ENCODE results near the gene PLOD1.
A peak's percentile ranks its signal among the peaks of the same experiment; 100 is the strongest.
"Not testable (repeated sequence)": the region's sequence is repeated elsewhere in the genome, so short reads cannot be mapped to it uniquely, and the experiment has no call there.

Gene PLOD1

GRCh38 chr1:11923827-11924113 lies 10.7 kb upstream of the PLOD1 start:
- WGBS (ENCODE audit: extremely low coverage, insufficient coverage, insufficient read length), result no CpG with 5 or more reads among the region's 5 CpGs
- peaks cover 32 to 37% of the 10 kb centered on the region in 2 experiments for H3K36me3 ChIP-seq (ENCODE audit: control insufficient read depth in 1 of 2, insufficient read depth in 2 of 2, low read length in 2 of 2)
- H3K23ac ChIP-seq (ENCODE audit: low read length), result no peak overlapping the region
- no peak overlapping the region for H3K4me3 ChIP-seq (ENCODE audit: low read depth, low read length)
- H3K9me3 ChIP-seq (ENCODE audit: insufficient read depth, low read depth, low read length), result no peaks in the 10 kb centered on the region
- no peak overlapping the region for H2AK5ac ChIP-seq (ENCODE audit: low read length)
- H2BK12ac ChIP-seq (ENCODE audit: low read length), result no peak overlapping the region
- DNase-seq, result no peak
- no peak overlapping the region for H2BK5ac ChIP-seq (ENCODE audit: low read depth, low read length, poor library complexity)
- no peak overlapping the region for H2BK120ac ChIP-seq (ENCODE audit: insufficient read depth, low read length, poor library complexity)
- H3K18ac ChIP-seq (ENCODE audit: low read length), result no peak overlapping the region
- H4K8ac ChIP-seq (ENCODE audit: low read depth, low read length), result no peak overlapping the region
- H3K4me2 ChIP-seq (ENCODE audit: low read length), result no peak overlapping the region
- H3K4me1 ChIP-seq (ENCODE audit: control insufficient read depth in 1 of 2, insufficient read depth in 2 of 2, low read length in 2 of 2), result peaks cover 16 to 18% of the 10 kb centered on the region in 2 experiments
- H3K79me2 ChIP-seq (ENCODE audit: control insufficient read depth, insufficient read depth, low read length, poor library complexity), result peaks cover 4% of the 10 kb centered on the region
- no peak overlapping the region for H2AFZ ChIP-seq (ENCODE audit: insufficient read depth, low read length, poor library complexity)
- H3K27me3 ChIP-seq (ENCODE audit: insufficient read depth, low read length), result no peaks in the 10 kb centered on the region
- no peak overlapping the region for H3K27ac ChIP-seq (ENCODE audit: low read depth, low read length)
- H4K91ac ChIP-seq (ENCODE audit: low read depth, low read length), result no peak overlapping the region
- no peak overlapping the region for H4K12ac ChIP-seq (ENCODE audit: low read depth, low read length)
- no peak overlapping the region for H3K9ac ChIP-seq (ENCODE audit: low read length)
- peak overlapping the region; percentile 40 for H3K4ac ChIP-seq (ENCODE audit: low read depth, low read length)
- H3K79me1 ChIP-seq (ENCODE audit: low read length), result peaks cover 8% of the 10 kb centered on the region
- H3K14ac ChIP-seq (ENCODE audit: low read length), result no peak overlapping the region

GRCh38 chr1:11924334-11925195 lies 10.0 kb upstream of the PLOD1 start:
- Histone ChIP-seq H2BK120ac (ENCODE audit: insufficient read depth, low read length, poor library complexity) (no peak overlapping the region), H3K14ac (ENCODE audit: low read length) (no peak overlapping the region), H3K27me3 (ENCODE audit: insufficient read depth, low read length) (no peaks in the 10 kb centered on the region), H4K8ac (ENCODE audit: low read depth, low read length) (no peak overlapping the region), H2BK5ac (ENCODE audit: low read depth, low read length, poor library complexity) (no peak overlapping the region), H3K4ac (ENCODE audit: low read depth, low read length) (peak overlapping the region; percentile 43), H3K79me1 (ENCODE audit: low read length) (peaks cover 6% of the 10 kb centered on the region), H4K91ac (ENCODE audit: low read depth, low read length) (no peak overlapping the region), H3K4me3 (ENCODE audit: low read depth, low read length) (peak overlapping the region; percentile 30), H2AFZ (ENCODE audit: insufficient read depth, low read length, poor library complexity) (no peak overlapping the region), H2AK5ac (ENCODE audit: low read length) (no peak overlapping the region), H3K18ac (ENCODE audit: low read length) (no peak overlapping the region), H3K4me2 (ENCODE audit: low read length) (peak overlapping the region; percentile 87), H3K36me3 (ENCODE audit: control insufficient read depth in 1 of 2, insufficient read depth in 2 of 2, low read length in 2 of 2) (peaks cover 29 to 34% of the 10 kb centered on the region in 2 experiments), H3K4me1 (ENCODE audit: control insufficient read depth in 1 of 2, insufficient read depth in 2 of 2, low read length in 2 of 2) (peaks cover 11 to 15% of the 10 kb centered on the region in 2 experiments), H3K79me2 (ENCODE audit: control insufficient read depth, insufficient read depth, low read length, poor library complexity) (peaks cover 4% of the 10 kb centered on the region), H2BK12ac (ENCODE audit: low read length) (no peak overlapping the region), H4K12ac (ENCODE audit: low read depth, low read length) (no peak overlapping the region), H3K9ac (ENCODE audit: low read length) (peak overlapping the region; percentile 80), H3K9me3 (ENCODE audit: insufficient read depth, low read depth, low read length) (no peaks in the 10 kb centered on the region), H3K23ac (ENCODE audit: low read length) (no peak overlapping the region), H3K27ac (ENCODE audit: low read depth, low read length) (no peak overlapping the region)
- no peak for DNase-seq
- WGBS (ENCODE audit: extremely low coverage, insufficient coverage, insufficient read length), result no CpG with 5 or more reads among the region's 16 CpGs

GRCh38 chr1:11925196-11925937 lies 9.2 kb upstream of the PLOD1 start:
- not testable (repeated sequence) for H2BK5ac ChIP-seq (ENCODE audit: low read depth, low read length, poor library complexity); H4K12ac ChIP-seq (ENCODE audit: low read depth, low read length); H3K18ac ChIP-seq (ENCODE audit: low read length); H3K27ac ChIP-seq (ENCODE audit: low read depth, low read length); H3K14ac ChIP-seq (ENCODE audit: low read length); H3K79me1 ChIP-seq (ENCODE audit: low read length); H4K91ac ChIP-seq (ENCODE audit: low read depth, low read length); H2BK120ac ChIP-seq (ENCODE audit: insufficient read depth, low read length, poor library complexity); H3K27me3 ChIP-seq (ENCODE audit: insufficient read depth, low read length); DNase-seq; H2AK5ac ChIP-seq (ENCODE audit: low read length); H4K8ac ChIP-seq (ENCODE audit: low read depth, low read length); H3K23ac ChIP-seq (ENCODE audit: low read length); H2BK12ac ChIP-seq (ENCODE audit: low read length); H3K79me2 ChIP-seq (ENCODE audit: control insufficient read depth, insufficient read depth, low read length, poor library complexity); H2AFZ ChIP-seq (ENCODE audit: insufficient read depth, low read length, poor library complexity); H3K9me3 ChIP-seq (ENCODE audit: insufficient read depth, low read depth, low read length)
- Histone ChIP-seq H3K9ac (ENCODE audit: low read length) (peak overlapping the region; percentile 80), H3K36me3 (ENCODE audit: control insufficient read depth in 1 of 2, insufficient read depth in 2 of 2, low read length in 2 of 2) (peaks cover 27% of the 10 kb centered on the region in 2 experiments), H3K4me2 (ENCODE audit: low read length) (peak overlapping the region; percentile 87), H3K4me1 (ENCODE audit: control insufficient read depth in 1 of 2, insufficient read depth in 2 of 2, low read length in 2 of 2) (peaks cover 13 to 19% of the 10 kb centered on the region in 2 experiments), H3K4me3 (ENCODE audit: low read depth, low read length) (peak overlapping the region; percentile 93), H3K4ac (ENCODE audit: low read depth, low read length) (peak overlapping the region; percentile 43)
- WGBS (ENCODE audit: extremely low coverage, insufficient coverage, insufficient read length), result no CpG with 5 or more reads among the region's 54 CpGs

GRCh38 chr1:11925938-11926292 lies 8.6 kb upstream of the PLOD1 start:
- WGBS (ENCODE audit: extremely low coverage, insufficient coverage, insufficient read length), result no CpG with 5 or more reads among the region's 41 CpGs
- Histone ChIP-seq H3K23ac (ENCODE audit: low read length) (no peak overlapping the region), H3K79me1 (ENCODE audit: low read length) (peaks cover 6% of the 10 kb centered on the region)

More at GRCh38 chr1:11925938-11926292, 8.6 kb upstream of the PLOD1 start:
- Histone ChIP-seq H3K18ac (ENCODE audit: low read length) (peak overlapping the region; percentile 6), H2BK12ac (ENCODE audit: low read length) (no peak overlapping the region), H3K4me1 (ENCODE audit: control insufficient read depth in 1 of 2, insufficient read depth in 2 of 2, low read length in 2 of 2) (peaks cover 14 to 23% of the 10 kb centered on the region in 2 experiments), H4K91ac (ENCODE audit: low read depth, low read length) (no peak overlapping the region), H3K14ac (ENCODE audit: low read length) (peak overlapping the region; percentile 49), H2BK5ac (ENCODE audit: low read depth, low read length, poor library complexity) (no peak overlapping the region), H3K27ac (ENCODE audit: low read depth, low read length) (no peak overlapping the region), H2AFZ (ENCODE audit: insufficient read depth, low read length, poor library complexity) (no peak overlapping the region), H3K9ac (ENCODE audit: low read length) (peak overlapping the region; percentile 78), H3K27me3 (ENCODE audit: insufficient read depth, low read length) (no peaks in the 10 kb centered on the region), H3K79me2 (ENCODE audit: control insufficient read depth, insufficient read depth, low read length, poor library complexity) (peaks cover 4% of the 10 kb centered on the region), H3K36me3 (ENCODE audit: control insufficient read depth in 1 of 2, insufficient read depth in 2 of 2, low read length in 2 of 2) (peaks cover 22 to 24% of the 10 kb centered on the region in 2 experiments), H4K8ac (ENCODE audit: low read depth, low read length) (peak overlapping the region; percentile 11), H2AK5ac (ENCODE audit: low read length) (no peak overlapping the region), H3K9me3 (ENCODE audit: insufficient read depth, low read depth, low read length) (no peaks in the 10 kb centered on the region), H4K12ac (ENCODE audit: low read depth, low read length) (no peak overlapping the region), H3K4me2 (ENCODE audit: low read length) (peak overlapping the region; percentile 87), H3K4ac (ENCODE audit: low read depth, low read length) (no peak overlapping the region), H3K4me3 (ENCODE audit: low read depth, low read length) (peak overlapping the region; percentile 93), H2BK120ac (ENCODE audit: insufficient read depth, low read length, poor library complexity) (no peak overlapping the region)
- peak in 1 of 2 donors; percentile 21 for DNase-seq
